ENCODE measurements around the gene ARID1B.
A peak's percentile ranks its signal among the peaks of the same experiment; 100 is the strongest.
"Not testable (repeated sequence)": the region's sequence is repeated elsewhere in the genome, so short reads cannot be mapped to it uniquely, and the experiment has no call there.

ARID1B gene

DNA sequence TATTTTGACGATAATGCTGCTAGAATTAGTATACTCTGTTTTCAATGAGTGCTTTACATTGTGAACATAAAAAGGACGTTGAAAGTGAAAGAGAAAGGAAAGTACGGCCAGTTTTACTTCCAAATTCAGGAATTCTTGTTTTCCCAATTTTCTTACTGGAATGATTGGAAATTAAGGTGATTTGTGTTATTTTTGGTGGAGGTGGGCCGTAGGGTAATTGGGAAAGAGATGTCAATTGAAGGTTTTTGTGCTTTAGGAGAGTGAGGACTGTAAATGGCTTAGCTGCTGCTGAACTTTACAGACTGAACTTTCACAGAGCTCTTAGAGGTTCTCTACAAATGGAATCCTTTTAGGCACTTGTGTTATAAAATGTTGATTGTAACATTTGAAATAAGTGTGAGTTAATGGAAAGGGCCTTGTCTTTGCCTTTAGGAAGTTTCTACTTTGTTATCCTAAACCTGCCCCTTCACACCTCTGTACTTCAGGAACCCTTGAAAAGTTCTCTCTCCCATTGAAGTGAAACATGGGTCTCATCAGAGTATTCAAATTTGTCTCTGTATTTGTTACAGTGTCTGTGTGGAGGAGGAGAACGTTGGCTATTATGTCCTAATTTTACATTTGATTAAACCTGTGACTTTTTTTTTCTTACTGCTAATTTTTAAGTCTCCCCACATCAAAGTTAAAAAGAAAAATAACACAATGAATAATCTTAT lies 256.4 kb downstream of the ARID1B start:
- TF ChIP-seq, protein P1, sequence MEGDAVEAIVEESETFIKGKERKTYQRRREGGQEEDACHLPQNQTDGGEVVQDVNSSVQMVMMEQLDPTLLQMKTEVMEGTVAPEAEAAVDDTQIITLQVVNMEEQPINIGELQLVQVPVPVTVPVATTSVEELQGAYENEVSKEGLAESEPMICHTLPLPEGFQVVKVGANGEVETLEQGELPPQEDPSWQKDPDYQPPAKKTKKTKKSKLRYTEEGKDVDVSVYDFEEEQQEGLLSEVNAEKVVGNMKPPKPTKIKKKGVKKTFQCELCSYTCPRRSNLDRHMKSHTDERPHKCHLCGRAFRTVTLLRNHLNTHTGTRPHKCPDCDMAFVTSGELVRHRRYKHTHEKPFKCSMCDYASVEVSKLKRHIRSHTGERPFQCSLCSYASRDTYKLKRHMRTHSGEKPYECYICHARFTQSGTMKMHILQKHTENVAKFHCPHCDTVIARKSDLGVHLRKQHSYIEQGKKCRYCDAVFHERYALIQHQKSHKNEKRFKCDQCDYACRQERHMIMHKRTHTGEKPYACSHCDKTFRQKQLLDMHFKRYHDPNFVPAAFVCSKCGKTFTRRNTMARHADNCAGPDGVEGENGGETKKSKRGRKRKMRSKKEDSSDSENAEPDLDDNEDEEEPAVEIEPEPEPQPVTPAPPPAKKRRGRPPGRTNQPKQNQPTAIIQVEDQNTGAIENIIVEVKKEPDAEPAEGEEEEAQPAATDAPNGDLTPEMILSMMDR (IDR thresholded peaks at IDR 0.05; ENCODE audit: borderline replicate concordance, control extremely low read depth, extremely low read depth, insufficient read depth, missing control alignments), result no peak

DNA sequence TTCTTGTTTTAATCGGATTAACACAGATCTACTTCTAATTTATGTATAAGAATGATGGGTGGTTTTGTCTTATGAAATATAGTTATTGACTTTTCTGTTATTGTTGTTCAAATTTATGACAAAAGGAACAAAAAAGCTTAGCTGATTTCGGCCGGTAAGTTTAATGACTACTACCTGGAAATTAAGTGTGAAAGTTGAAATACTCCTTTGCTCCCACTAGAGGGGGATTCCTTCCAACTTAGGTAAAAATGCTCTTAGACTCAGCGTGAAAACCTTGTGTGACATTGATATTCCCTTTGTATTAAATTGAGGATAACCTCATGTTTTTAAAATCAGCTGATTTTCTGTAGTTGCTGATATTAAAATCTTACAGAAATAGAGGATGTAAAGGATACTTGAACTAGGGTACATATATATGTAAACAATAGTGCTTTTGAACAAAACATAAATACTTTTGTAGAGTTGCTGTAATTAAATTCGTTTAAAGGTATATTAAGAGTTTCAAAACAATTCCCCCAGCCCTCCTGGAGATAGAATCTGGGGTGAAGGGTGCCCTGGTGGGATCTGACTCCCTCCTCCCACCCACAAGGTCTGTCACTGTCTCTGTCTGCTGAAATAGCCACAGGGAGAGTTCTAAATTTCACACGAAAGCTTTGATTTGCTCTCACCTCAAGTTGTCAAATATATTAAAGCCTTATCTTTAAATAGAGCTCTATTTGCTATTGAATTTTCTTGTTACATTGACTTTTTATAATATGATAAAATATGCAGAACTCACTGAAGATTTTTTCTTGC lies 257.5 kb downstream of the ARID1B start:
- TF ChIP-seq, protein P1 (IDR thresholded peaks at IDR 0.05; ENCODE audit: borderline replicate concordance, control extremely low read depth, extremely low read depth, insufficient read depth, missing control alignments), result peak; percentile 43
- in situ Hi-C loops (cut with MboI; ENCODE audit: low sequenced_read_pairs, unreplicated experiment), result no loop called here
- DNase-seq (ENCODE audit: low spot score), result peak; percentile 44

More for the DNA sequence above, 256.4 kb downstream of the ARID1B start:
- in situ Hi-C loops (cut with MboI; ENCODE audit: low sequenced_read_pairs, unreplicated experiment), result no loop called here
- no peak for DNase-seq (ENCODE audit: low spot score)

DNA sequence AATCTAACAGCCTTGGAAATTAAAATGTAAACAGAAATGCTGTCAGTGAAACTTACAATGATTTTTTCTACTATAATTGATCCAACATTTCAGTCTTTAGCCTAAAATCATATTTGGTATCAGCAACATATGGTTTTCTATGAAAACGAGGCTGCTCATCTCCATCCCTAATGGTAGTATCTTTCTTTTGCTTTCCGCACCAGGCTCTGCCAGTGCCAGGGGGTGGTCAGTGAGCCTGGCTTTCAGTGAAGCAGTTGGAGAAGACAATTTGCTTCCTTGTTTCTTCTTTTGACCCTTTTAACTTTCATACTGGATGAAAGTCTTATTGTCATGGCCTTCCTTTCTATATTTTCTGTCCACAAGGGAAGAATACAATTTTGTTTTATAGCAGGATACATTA lies 258.4 kb downstream of the ARID1B start:
- no peak for DNase-seq (ENCODE audit: low spot score)
- in situ Hi-C loops (cut with MboI; ENCODE audit: low sequenced_read_pairs, unreplicated experiment), result no loop called here
- TF ChIP-seq, protein P1 (IDR thresholded peaks at IDR 0.05; ENCODE audit: borderline replicate concordance, control extremely low read depth, extremely low read depth, insufficient read depth, missing control alignments), result no peak

DNA sequence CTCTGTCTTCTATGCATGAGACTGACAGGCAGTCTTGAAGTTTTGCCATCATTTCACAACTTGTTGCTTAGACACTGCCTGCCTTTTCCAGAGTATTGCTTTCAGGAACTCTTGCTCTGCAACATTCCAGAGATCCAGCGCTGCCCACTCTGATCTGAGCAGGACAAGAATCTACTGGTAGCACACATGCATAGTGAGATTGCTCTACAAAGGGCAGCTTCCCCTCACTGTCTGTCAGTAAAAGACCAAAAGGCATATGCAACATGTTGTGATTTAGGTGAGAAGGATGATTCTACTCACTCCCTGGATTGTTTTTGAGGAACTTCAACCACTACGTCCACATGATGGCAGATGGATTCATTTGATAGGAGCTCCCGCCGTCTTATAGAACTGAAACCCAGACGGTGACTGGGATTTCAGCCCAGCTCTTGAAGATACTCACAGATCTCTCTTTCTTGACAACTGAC lies 259.1 kb downstream of the ARID1B start:
- in situ Hi-C loops (cut with MboI; ENCODE audit: low sequenced_read_pairs, unreplicated experiment), result no loop called here
- TF ChIP-seq, protein P1 (IDR thresholded peaks at IDR 0.05; ENCODE audit: borderline replicate concordance, control extremely low read depth, extremely low read depth, insufficient read depth, missing control alignments), result no peak
- DNase-seq (ENCODE audit: low spot score), result no peak

DNA sequence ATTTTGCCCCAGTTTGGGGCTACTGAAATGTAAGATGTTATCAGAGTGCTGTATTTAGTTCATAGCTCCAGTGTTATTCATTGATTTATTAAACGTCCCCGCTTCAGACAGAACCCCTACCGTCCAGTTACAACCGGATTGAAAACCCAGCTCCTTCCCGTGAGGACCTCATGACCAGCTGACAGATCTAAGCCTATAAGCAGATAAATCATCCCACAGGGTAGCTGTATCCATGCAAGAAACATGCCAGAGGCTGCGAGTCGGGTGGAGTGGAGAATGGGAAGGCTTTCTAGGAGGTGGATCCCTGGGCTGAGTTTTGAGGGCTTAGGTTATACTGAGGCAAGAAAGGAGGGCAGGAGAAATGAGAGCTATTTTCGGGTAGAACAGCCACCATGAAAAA lies 260.0 kb downstream of the ARID1B start:
- TF ChIP-seq, protein P1 (IDR thresholded peaks at IDR 0.05; ENCODE audit: borderline replicate concordance, control extremely low read depth, extremely low read depth, insufficient read depth, missing control alignments), result no peak
- DNase-seq (ENCODE audit: low spot score), result no peak
- in situ Hi-C loops (cut with MboI; ENCODE audit: low sequenced_read_pairs, unreplicated experiment), result no loop called here

DNA sequence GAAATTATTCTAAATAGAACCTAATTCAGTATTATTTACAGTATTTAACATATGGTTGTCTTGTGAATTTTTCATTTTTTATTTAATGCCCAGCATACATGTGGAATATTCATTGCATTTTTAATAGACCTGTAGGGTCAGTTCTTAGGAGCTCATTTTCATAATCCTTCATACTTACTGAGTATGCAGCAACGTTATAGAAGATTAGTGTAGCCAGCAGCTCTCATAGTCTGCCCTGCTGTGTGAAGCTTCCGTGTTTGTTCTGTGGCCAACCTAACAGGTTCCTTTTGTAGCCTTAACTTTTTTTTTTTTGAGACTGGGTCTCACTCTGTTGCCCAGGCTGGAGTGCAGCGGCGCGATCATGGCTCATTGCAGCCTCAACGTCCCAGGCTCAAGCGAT lies 261.4 kb downstream of the ARID1B start:
- in situ Hi-C loops (cut with MboI; ENCODE audit: low sequenced_read_pairs, unreplicated experiment), result no loop called here
- TF ChIP-seq, protein P1 (IDR thresholded peaks at IDR 0.05; ENCODE audit: borderline replicate concordance, control extremely low read depth, extremely low read depth, insufficient read depth, missing control alignments), result no peak
- no peak for DNase-seq (ENCODE audit: low spot score)

DNA sequence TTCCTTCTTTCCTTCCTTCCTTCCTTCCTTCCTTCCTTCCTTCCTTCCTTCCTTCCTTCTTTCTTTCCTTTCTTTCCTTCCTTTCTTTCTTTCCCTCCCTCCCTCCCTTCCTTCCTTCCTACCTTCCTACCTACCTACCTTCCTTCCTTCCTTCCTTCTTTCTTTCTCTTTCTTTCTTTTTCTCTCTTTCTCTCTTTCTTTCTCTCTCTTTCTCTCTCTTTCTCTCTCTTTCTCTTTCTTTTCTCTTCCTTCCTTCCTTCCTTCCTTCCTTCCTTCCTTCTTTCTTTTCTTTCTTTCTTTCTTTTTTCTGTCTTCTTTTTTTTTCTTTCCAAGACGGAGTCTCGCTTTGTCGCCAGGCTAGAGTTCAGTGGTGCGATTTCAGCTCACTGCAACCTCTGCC lies 262.5 kb downstream of the ARID1B start:
- in situ Hi-C loops (cut with MboI; ENCODE audit: low sequenced_read_pairs, unreplicated experiment); DNase-seq (ENCODE audit: low spot score): not testable (repeated sequence)
